ENCODE data around the gene RNF135.

- TF ChIP-seq POLR2A (IDR thresholded peaks at IDR 0.05) (no peak), CTCF (IDR thresholded peaks at IDR 0.05) (no peak)
Measured at GRCh38 chr17:30921544-30922196, 49.2 kb upstream of the RNF135 start, which contains the start of gene ADAP2.
